IMR-90 (cell line): Measurements from ENCODE around the gene DNAH9. TPM values are rescaled to one million over a fixed set of nuclear protein-coding genes. Genes with fewer than 3 reads are reported as not detected.

ENCODE experiments used
- ATAC-seq: fragments of 200-7000 bp; cut with Tn5 transposase; 2 replicates; pipeline ENCODE4 v1.9.1; 2020; ENCODE audit warnings: low read depth, mild to moderate bottlenecking, moderate library complexity
- BruUV-seq: library from RNA; stranded (reverse); fragments of 400-500 nt; replicated peaks from 2 replicates; lab custom pipeline; 2021; lab: Mats Ljungman, UMichigan
- CTCF ChIA-PET: fragments of 300-600 bp; formaldehyde crosslinking; extraction: SDS; loops from one replicate; lab custom pipeline; 2021; ENCODE audit warnings: antibody characterized with exemption; lab: Yijun Ruan, JAX
- POLR2A ChIA-PET: fragments of 300-600 bp; sonication (Branson Sonifier 250); formaldehyde crosslinking; loops from one replicate; lab custom pipeline; 2022; ENCODE audit warnings: antibody characterized with exemption; ENCODE audit not compliant: unreplicated experiment; lab: Charles Lee
- DNase-seq: peaks from one replicate; pipeline ENCODE4 v3.0.0; 2013
- H2AFZ ChIP-seq: replicated peaks from 2 replicates; pipeline ENCODE3; 2013; ENCODE audit warnings: low read length, mild to moderate bottlenecking; ENCODE audit not compliant: poor library complexity
- H2AK5ac ChIP-seq: 2 replicates; pipeline ENCODE4 v1.6.1; 2013; ENCODE audit warnings: low read depth, low read length, inconsistent platforms
- H2AK9ac ChIP-seq: replicated peaks from 2 replicates; pipeline ENCODE3; 2013; ENCODE audit warnings: mild to moderate bottlenecking, low read depth, low read length, moderate library complexity; ENCODE audit not compliant: poor library complexity
- H2BK120ac ChIP-seq: 2 replicates; pipeline ENCODE4 v1.6.1; 2013; ENCODE audit warnings: low read depth, low read length, inconsistent platforms
- H2BK15ac ChIP-seq: 3 replicates; pipeline ENCODE4 v1.6.1; 2013; ENCODE audit warnings: low read depth, low read length, inconsistent platforms
- H2BK20ac ChIP-seq: 2 replicates; pipeline ENCODE4 v1.6.1; 2013; ENCODE audit warnings: low read depth, mild to moderate bottlenecking, inconsistent platforms, low read length, moderate library complexity
- H2BK5ac ChIP-seq: 2 replicates; pipeline ENCODE4 v1.6.1; 2013; ENCODE audit warnings: mild to moderate bottlenecking, low read depth, low read length, inconsistent platforms; ENCODE audit not compliant: poor library complexity, severe bottlenecking
- H3K14ac ChIP-seq: replicated peaks from 2 replicates; pipeline ENCODE4 v1.6.1; 2013; ENCODE audit warnings: low read depth, low read length, inconsistent platforms
- H3K18ac ChIP-seq: 2 replicates; pipeline ENCODE4 v1.6.1; 2013; ENCODE audit warnings: low read depth, low read length, control low read depth
- H3K23ac ChIP-seq: 2 replicates; pipeline ENCODE4 v1.6.1; 2013; ENCODE audit warnings: low read depth, low read length, inconsistent platforms
- H3K27ac ChIP-seq: 2 replicates; pipeline ENCODE4 v1.5.1; 2013; ENCODE audit warnings: mild to moderate bottlenecking, control low read depth, low read length; ENCODE audit not compliant: insufficient read depth
- H3K27me3 ChIP-seq: 2 replicates; pipeline ENCODE4 v1.6.1; 2013; ENCODE audit warnings: low read length; ENCODE audit not compliant: control insufficient read depth, insufficient read depth
- H3K36me3 ChIP-seq: 2 replicates; pipeline ENCODE4 v1.6.1; 2013; ENCODE audit warnings: low read length, mixed read lengths; ENCODE audit not compliant: control insufficient read depth, insufficient read depth
- H3K4ac ChIP-seq: 2 replicates; pipeline ENCODE4 v1.6.1; 2013; ENCODE audit warnings: low read depth, low read length, inconsistent platforms
- H3K4me1 ChIP-seq: 2 replicates; pipeline ENCODE4 v1.6.1; 2013; ENCODE audit warnings: low read length, mixed read lengths; ENCODE audit not compliant: control insufficient read depth, insufficient read depth
- H3K4me2 ChIP-seq: 2 replicates; pipeline ENCODE4 v1.6.1; 2013; ENCODE audit warnings: low read depth, mild to moderate bottlenecking, control low read depth, low read length, moderate library complexity
- H3K4me3 ChIP-seq: 2 replicates; pipeline ENCODE4 v1.5.1; 2013; ENCODE audit warnings: low read depth, mild to moderate bottlenecking, control low read depth, low read length, moderate library complexity; ENCODE audit not compliant: insufficient read depth
- H3K56ac ChIP-seq: 2 replicates; pipeline ENCODE4 v1.6.1; 2013; ENCODE audit warnings: low read length, inconsistent platforms; ENCODE audit not compliant: insufficient read depth; ENCODE audit errors: extremely low read depth
- H3K79me1 ChIP-seq, 2 experiments: 2 replicates each; pipeline ENCODE4 v1.6.1; 2013; ENCODE audit warnings: low read length in 2 of 2, inconsistent platforms in 1 of 2, low read depth in 1 of 2
- H3K9ac ChIP-seq: 2 replicates; pipeline ENCODE4 v1.6.1; 2013; ENCODE audit warnings: low read depth, low read length, control low read depth
- H3K9me1 ChIP-seq: 2 replicates; pipeline ENCODE4 v1.6.1; 2013; ENCODE audit warnings: low read length, inconsistent platforms; ENCODE audit not compliant: insufficient read depth
- H3K9me3 ChIP-seq: 2 replicates; pipeline ENCODE4 v1.6.1; 2013; ENCODE audit warnings: low read length; ENCODE audit not compliant: control insufficient read depth, insufficient read depth
- H4K20me1 ChIP-seq: 2 replicates; pipeline ENCODE4 v1.6.1; 2013; ENCODE audit warnings: low read length, inconsistent platforms; ENCODE audit not compliant: insufficient read depth
- H4K5ac ChIP-seq: 2 replicates; pipeline ENCODE4 v1.6.1; 2013; ENCODE audit warnings: mild to moderate bottlenecking, low read depth, low read length, control low read depth
- H4K8ac ChIP-seq, 2 experiments: 2 replicates each; pipeline ENCODE4 v1.6.1; 2013; ENCODE audit warnings: low read depth in 2 of 2, low read length in 2 of 2, control low read depth in 1 of 2, inconsistent platforms in 1 of 2
- H4K91ac ChIP-seq: 2 replicates; pipeline ENCODE4 v1.6.1; 2013; ENCODE audit warnings: low read depth, low read length, inconsistent platforms; ENCODE audit not compliant: insufficient read depth
- BHLHE40 ChIP-seq: fragments of 150-350 bp; IDR thresholded peaks from 2 replicates; pipeline ENCODE4 v1.6.1; 2016; ENCODE audit warnings: mild to moderate bottlenecking, low read depth, low read length
- CEBPB ChIP-seq: IDR thresholded peaks from 2 replicates; pipeline ENCODE4 v1.6.1; 2012; ENCODE audit warnings: low read depth, low read length, improper control_type of control experiment
- CHD1 ChIP-seq: IDR thresholded peaks from 2 replicates; pipeline ENCODE4 v1.6.1; 2012; ENCODE audit warnings: low read depth, low read length, improper control_type of control experiment
- FOS ChIP-seq: fragments of 150-350 bp; IDR thresholded peaks from 2 replicates; pipeline ENCODE4 v1.6.1; 2016; ENCODE audit warnings: low read depth, low read length
- MAFK ChIP-seq: IDR thresholded peaks from 2 replicates; pipeline ENCODE4 v1.6.1; 2012; ENCODE audit warnings: low read depth, low read length, improper control_type of control experiment
- MAZ ChIP-seq: IDR thresholded peaks from 2 replicates; pipeline ENCODE4 v1.6.1; 2012; ENCODE audit warnings: low read depth, mild to moderate bottlenecking, low read length, improper control_type of control experiment, moderate library complexity, borderline replicate concordance
- MXI1 ChIP-seq: IDR thresholded peaks from 2 replicates; pipeline ENCODE4 v1.6.1; 2012; ENCODE audit warnings: low read depth, mild to moderate bottlenecking, low read length, moderate library complexity, borderline replicate concordance
- NFE2L2 ChIP-seq: fragments of 150-350 bp; IDR thresholded peaks from 2 replicates; pipeline ENCODE4 v1.6.1; 2016; ENCODE audit warnings: low read depth, mild to moderate bottlenecking, low read length
- POLR2A ChIP-seq: IDR thresholded peaks from 2 replicates; pipeline ENCODE4 v1.6.1; 2012; ENCODE audit warnings: mild to moderate bottlenecking, low read depth, low read length
- RAD21 ChIP-seq: IDR thresholded peaks from 2 replicates; pipeline ENCODE4 v1.6.1; 2012; ENCODE audit warnings: low read length, improper control_type of control experiment
- RCOR1 ChIP-seq: IDR thresholded peaks from 2 replicates; pipeline ENCODE4 v1.6.1; 2012; ENCODE audit warnings: mild to moderate bottlenecking, low read length, improper control_type of control experiment; ENCODE audit not compliant: insufficient replicate concordance
- RFX5 ChIP-seq: IDR thresholded peaks from 2 replicates; pipeline ENCODE4 v1.8.0; 2012; ENCODE audit warnings: low read depth, mild to moderate bottlenecking, low read length, moderate library complexity
- SMC3 ChIP-seq: fragments of 150-350 bp; IDR thresholded peaks from 2 replicates; pipeline ENCODE4 v1.6.1; 2016; ENCODE audit warnings: low read depth, mild to moderate bottlenecking, antibody characterized with exemption, low read length, moderate library complexity
- USF2 ChIP-seq: fragments of 150-350 bp; IDR thresholded peaks from 2 replicates; pipeline ENCODE4 v1.6.1; 2017; ENCODE audit warnings: mild to moderate bottlenecking, antibody characterized with exemption, low read length, low read depth
- WGBS, 2 experiments: methylation state at CpG; one replicate each; pipeline versions ENCODE4 v1.1.5 to v1.1.7; 2013; ENCODE audit warnings: missing lambda C conversion rate in 2 of 2; ENCODE audit not compliant: insufficient read length in 1 of 2; ENCODE audit errors: extremely low coverage in 2 of 2; 5-methylcytosine and 5-hydroxymethylcytosine counted together
- dilution Hi-C: fragments of 300-500 bp; cut with HindIII; formaldehyde crosslinking; loops from one replicate; pipeline ENCODE4 v1.14.3; 2018; ENCODE audit warnings: low sequenced_read_pairs; ENCODE audit not compliant: unreplicated experiment
- in situ Hi-C: fragments of 300-500 bp; cut with MboI; formaldehyde crosslinking; loops from 3 replicates; pipeline ENCODE4 v1.14.3; 2019; ENCODE audit warnings: low sequenced_read_pairs, inconsistent platforms, mixed read lengths
- intact Hi-C: fragments of 100-400 bp; cut with micrococcal nuclease; formaldehyde crosslinking; loops from 2 replicates; pipeline ENCODE4 v1.10.0; 2022
- polyA plus RNA-seq, 3 experiments: library from polyadenylated mRNA; depleted of rRNA; stranded (reverse); fragments of >200 nt; gene quantifications; 2 replicates each; pipeline ENCODE4 v1.2.3, GENCODE V29; 2012; ENCODE audit warnings: low replicate concordance in 1 of 3
- total RNA-seq: library from RNA; depleted of rRNA; stranded (reverse); fragments of >200 nt; gene quantifications from 2 replicates; pipeline ENCODE4 v1.2.3, GENCODE V29; 2012
- TF ChIP-seq, protein P1 (sequence below): conservative IDR thresholded peaks from 2 replicates; pipeline ENCODE4 v1.5.1; 2012; ENCODE audit warnings: mild to moderate bottlenecking, low read depth, low read length, improper control_type of control experiment
- TF ChIP-seq, protein P2 (sequence below): fragments of 150-350 bp; IDR thresholded peaks from 2 replicates; pipeline ENCODE4 v1.6.1; 2016; ENCODE audit warnings: low read depth, mild to moderate bottlenecking, low read length, moderate library complexity, borderline replicate concordance

DNAH9 gene
- total and polyA plus RNA-seq, 2 of the 4 experiments (the other 2 are of a cell fraction), result not detected

- no peak for TF ChIP-seq MXI1
- TF ChIP-seq NFE2L2, result no peak
- TF ChIP-seq USF2, result no peak
- no peak for TF ChIP-seq FOS
- TF ChIP-seq BHLHE40, result no peak
- no peak for TF ChIP-seq POLR2A
- no peak for TF ChIP-seq CEBPB
- no peak for TF ChIP-seq RAD21
- TF ChIP-seq, protein P1, sequence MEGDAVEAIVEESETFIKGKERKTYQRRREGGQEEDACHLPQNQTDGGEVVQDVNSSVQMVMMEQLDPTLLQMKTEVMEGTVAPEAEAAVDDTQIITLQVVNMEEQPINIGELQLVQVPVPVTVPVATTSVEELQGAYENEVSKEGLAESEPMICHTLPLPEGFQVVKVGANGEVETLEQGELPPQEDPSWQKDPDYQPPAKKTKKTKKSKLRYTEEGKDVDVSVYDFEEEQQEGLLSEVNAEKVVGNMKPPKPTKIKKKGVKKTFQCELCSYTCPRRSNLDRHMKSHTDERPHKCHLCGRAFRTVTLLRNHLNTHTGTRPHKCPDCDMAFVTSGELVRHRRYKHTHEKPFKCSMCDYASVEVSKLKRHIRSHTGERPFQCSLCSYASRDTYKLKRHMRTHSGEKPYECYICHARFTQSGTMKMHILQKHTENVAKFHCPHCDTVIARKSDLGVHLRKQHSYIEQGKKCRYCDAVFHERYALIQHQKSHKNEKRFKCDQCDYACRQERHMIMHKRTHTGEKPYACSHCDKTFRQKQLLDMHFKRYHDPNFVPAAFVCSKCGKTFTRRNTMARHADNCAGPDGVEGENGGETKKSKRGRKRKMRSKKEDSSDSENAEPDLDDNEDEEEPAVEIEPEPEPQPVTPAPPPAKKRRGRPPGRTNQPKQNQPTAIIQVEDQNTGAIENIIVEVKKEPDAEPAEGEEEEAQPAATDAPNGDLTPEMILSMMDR, result no peak
- TF ChIP-seq RCOR1, result no peak
- no peak for TF ChIP-seq MAZ
- no peak for TF ChIP-seq RFX5
- no peak for TF ChIP-seq MAFK
- TF ChIP-seq SMC3, result no peak
- no peak for TF ChIP-seq CHD1
- TF ChIP-seq, protein P2, sequence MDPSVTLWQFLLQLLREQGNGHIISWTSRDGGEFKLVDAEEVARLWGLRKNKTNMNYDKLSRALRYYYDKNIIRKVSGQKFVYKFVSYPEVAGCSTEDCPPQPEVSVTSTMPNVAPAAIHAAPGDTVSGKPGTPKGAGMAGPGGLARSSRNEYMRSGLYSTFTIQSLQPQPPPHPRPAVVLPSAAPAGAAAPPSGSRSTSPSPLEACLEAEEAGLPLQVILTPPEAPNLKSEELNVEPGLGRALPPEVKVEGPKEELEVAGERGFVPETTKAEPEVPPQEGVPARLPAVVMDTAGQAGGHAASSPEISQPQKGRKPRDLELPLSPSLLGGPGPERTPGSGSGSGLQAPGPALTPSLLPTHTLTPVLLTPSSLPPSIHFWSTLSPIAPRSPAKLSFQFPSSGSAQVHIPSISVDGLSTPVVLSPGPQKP, result no peak
- H4K8ac ChIP-seq, result no peak overlapping the region
- H3K4ac ChIP-seq, result no peak overlapping the region
- dilution Hi-C loops, result no loop called here
- no peak overlapping the region for H2BK20ac ChIP-seq
- H3K23ac ChIP-seq, result no peak overlapping the region
- H2BK120ac ChIP-seq, result no peak overlapping the region
- no peaks in the 10 kb centered on the region for H3K79me1 ChIP-seq
- no peak overlapping the region for H3K56ac ChIP-seq
- no peak overlapping the region for H3K18ac ChIP-seq
- DNase-seq (no peak), ATAC-seq (no peak)
- no peak overlapping the region for H2AK9ac ChIP-seq
- no peak overlapping the region for H3K4me2 ChIP-seq
- no peak overlapping the region for H2AFZ ChIP-seq
- no peaks in the 10 kb centered on the region for H3K9me1 ChIP-seq
- no peak overlapping the region for H2AK5ac ChIP-seq
- no peak overlapping the region for H4K5ac ChIP-seq
- H2BK5ac ChIP-seq, result no peak overlapping the region
- no peak overlapping the region for H4K91ac ChIP-seq
- H3K27me3 ChIP-seq, result no peaks in the 10 kb centered on the region
- H3K14ac ChIP-seq, result no peak overlapping the region
- H3K4me1 ChIP-seq, result no peaks in the 10 kb centered on the region
- no peak overlapping the region for H2BK15ac ChIP-seq
- CTCF ChIA-PET, result interaction anchor here (0.6 kb wide), 1 partner anchor 26 kb away, joined by 3 read pairs; no protein-coding TSS in a partner anchor
- POLR2A ChIA-PET, result interaction anchor here (0.6 kb wide), 1 partner anchor 11 kb away, joined by 3 read pairs; no protein-coding TSS in a partner anchor
- H3K36me3 ChIP-seq, result no peaks in the 10 kb centered on the region
- H3K9ac ChIP-seq, result no peak overlapping the region
- intact Hi-C loops, result no loop called here
- H3K27ac ChIP-seq, result no peak overlapping the region
- no peak overlapping the region for H3K4me3 ChIP-seq
- H4K20me1 ChIP-seq, result no peaks in the 10 kb centered on the region
- in situ Hi-C loops, result no loop called here
- WGBS, 2 experiments, result no CpG with 5 or more reads among the region's 1 CpG
- H3K9me3 ChIP-seq, result peaks cover 5% of the 10 kb centered on the region
- BruUV-seq, result no TSS peak
Measured at GRCh38 chr17:11953924-11954323, 355.7 kb downstream of the DNAH9 start.
